ENCODE measurements around the gene SLC2A6. TPM values are rescaled to one million over a fixed set of nuclear protein-coding genes. Genes with fewer than 3 reads are reported as not detected.

Gene SLC2A6
- total RNA-seq, 4 donors from 2014 or later, result 0.95 to 10.7 (median 2.2) TPM

DNA sequence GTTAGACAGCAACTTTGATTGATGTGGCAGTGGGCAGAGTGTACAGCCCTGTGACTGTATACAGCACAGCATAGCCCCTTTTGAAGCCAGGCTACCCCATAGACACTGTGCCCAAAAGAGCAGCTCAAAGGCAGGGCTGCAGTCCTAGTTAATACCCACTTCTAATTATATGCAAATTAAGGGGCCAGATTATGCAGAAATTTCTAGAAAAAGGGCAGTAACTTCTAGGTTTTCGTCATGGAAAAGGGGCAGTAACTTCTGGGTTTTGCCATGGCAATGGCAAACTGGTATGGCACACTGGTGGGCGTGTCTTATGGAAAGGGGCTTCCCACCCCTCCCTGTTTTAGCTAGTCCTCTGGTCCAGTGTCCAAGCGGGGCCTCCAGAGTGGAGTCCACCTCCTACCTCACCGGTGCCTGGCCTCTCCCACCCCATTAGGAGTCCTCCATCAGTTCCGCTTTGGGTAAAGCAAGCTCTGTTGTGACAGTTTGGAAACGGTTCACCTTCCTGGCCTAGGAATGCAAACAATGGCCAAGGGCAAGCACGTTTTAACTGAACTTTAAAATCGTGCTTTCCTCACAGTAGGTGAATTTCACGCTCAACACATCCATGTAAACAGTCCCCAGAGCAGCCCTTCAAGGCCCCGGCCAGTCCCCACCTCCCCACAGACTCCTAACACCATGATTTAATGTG lies 51.1 kb downstream of the SLC2A6 start:
- Histone ChIP-seq H3K27me3 (peaks cover 0 to 5% of the 10 kb centered on the region in 2 donors), H3K4me3 (peak overlapping the region in 3 of 4 donors; percentile 43 to 52 (median 49)), H3K27ac (no peak overlapping the region), H3K9me3 (peaks cover 0 to 3% (median 0%) of the 10 kb centered on the region in 4 donors), H3K4me1 (peaks cover 0 to 15% (median 6%) of the 10 kb centered on the region in 4 donors), H3K36me3 (no peaks in the 10 kb centered on the region)
- DNase-seq, result no peak
- TF ChIP-seq POLR2A (IDR thresholded peaks at IDR 0.05), result no peak
- TF ChIP-seq, protein P1, sequence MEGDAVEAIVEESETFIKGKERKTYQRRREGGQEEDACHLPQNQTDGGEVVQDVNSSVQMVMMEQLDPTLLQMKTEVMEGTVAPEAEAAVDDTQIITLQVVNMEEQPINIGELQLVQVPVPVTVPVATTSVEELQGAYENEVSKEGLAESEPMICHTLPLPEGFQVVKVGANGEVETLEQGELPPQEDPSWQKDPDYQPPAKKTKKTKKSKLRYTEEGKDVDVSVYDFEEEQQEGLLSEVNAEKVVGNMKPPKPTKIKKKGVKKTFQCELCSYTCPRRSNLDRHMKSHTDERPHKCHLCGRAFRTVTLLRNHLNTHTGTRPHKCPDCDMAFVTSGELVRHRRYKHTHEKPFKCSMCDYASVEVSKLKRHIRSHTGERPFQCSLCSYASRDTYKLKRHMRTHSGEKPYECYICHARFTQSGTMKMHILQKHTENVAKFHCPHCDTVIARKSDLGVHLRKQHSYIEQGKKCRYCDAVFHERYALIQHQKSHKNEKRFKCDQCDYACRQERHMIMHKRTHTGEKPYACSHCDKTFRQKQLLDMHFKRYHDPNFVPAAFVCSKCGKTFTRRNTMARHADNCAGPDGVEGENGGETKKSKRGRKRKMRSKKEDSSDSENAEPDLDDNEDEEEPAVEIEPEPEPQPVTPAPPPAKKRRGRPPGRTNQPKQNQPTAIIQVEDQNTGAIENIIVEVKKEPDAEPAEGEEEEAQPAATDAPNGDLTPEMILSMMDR (IDR thresholded peaks at IDR 0.05), result no peak

DNA sequence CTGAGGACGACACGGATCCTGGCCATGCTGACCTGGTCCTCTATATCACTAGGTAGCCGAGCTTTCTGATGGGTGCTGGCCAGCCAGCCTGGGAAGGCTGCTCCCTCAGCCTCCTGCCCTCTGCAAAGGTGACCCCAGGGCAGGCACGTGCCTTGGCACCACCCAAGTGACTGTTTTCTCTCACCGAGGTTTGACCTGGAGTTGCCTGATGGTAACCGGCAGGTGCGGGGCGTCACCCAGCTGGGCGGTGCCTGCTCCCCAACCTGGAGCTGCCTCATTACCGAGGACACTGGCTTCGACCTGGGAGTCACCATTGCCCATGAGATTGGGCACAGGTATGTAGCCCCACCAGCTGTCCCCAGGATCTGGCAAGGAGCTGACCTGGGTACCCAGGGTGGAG lies 52.9 kb downstream of the SLC2A6 start:
- H3K27ac ChIP-seq, result no peak overlapping the region
- H3K4me1 ChIP-seq, result peaks cover 0 to 15% (median 6%) of the 10 kb centered on the region in 4 donors
- TF ChIP-seq, protein P1 (IDR thresholded peaks at IDR 0.05), result no peak
- no peak for TF ChIP-seq POLR2A (IDR thresholded peaks at IDR 0.05)
- H3K9me3 ChIP-seq, result peaks cover 0 to 3% (median 0%) of the 10 kb centered on the region in 4 donors
- DNase-seq, result peak in 1 of 3 donors; percentile 59
- no peaks in the 10 kb centered on the region for H3K36me3 ChIP-seq
- H3K27me3 ChIP-seq, result peaks cover 0 to 5% of the 10 kb centered on the region in 2 donors
- H3K4me3 ChIP-seq, result no peak overlapping the region

GRCh38 chr9:133425049-133425632 lies 53.8 kb downstream of the SLC2A6 start:
- no peak overlapping the region for H3K27ac ChIP-seq
- H3K9me3 ChIP-seq, result peaks cover 0 to 3% (median 0%) of the 10 kb centered on the region in 4 donors
- H3K27me3 ChIP-seq, result peaks cover 0 to 5% of the 10 kb centered on the region in 2 donors
- no peak overlapping the region for H3K4me3 ChIP-seq
- peaks cover 0 to 15% (median 6%) of the 10 kb centered on the region in 4 donors for H3K4me1 ChIP-seq
- no peak for TF ChIP-seq POLR2A (IDR thresholded peaks at IDR 0.05)
- TF ChIP-seq, protein P1 (IDR thresholded peaks at IDR 0.05), result no peak
- DNase-seq, result no peak
- no peaks in the 10 kb centered on the region for H3K36me3 ChIP-seq

- peaks cover 0 to 15% (median 8%) of the 10 kb centered on the region in 4 donors for H3K4me1 ChIP-seq
- H3K36me3 ChIP-seq, result no peaks in the 10 kb centered on the region
- H3K27ac ChIP-seq, result no peak overlapping the region
- H3K27me3 ChIP-seq, result peaks cover 0 to 5% of the 10 kb centered on the region in 2 donors
- no peak for DNase-seq
- H3K4me3 ChIP-seq, result no peak overlapping the region
- peaks cover 0 to 3% (median 0%) of the 10 kb centered on the region in 4 donors for H3K9me3 ChIP-seq
- TF ChIP-seq, protein P1 (IDR thresholded peaks at IDR 0.05), result no peak
- no peak for TF ChIP-seq POLR2A (IDR thresholded peaks at IDR 0.05)
Observed at GRCh38 chr9:133424187-133424586, 54.7 kb downstream of the SLC2A6 start.

GRCh38 chr9:133423216-133423615 lies 55.7 kb downstream of the SLC2A6 start:
- H3K27me3 ChIP-seq, result peaks cover 0 to under 1% of the 10 kb centered on the region in 2 donors
- DNase-seq, result no peak
- no peaks in the 10 kb centered on the region for H3K36me3 ChIP-seq
- TF ChIP-seq, protein P1 (IDR thresholded peaks at IDR 0.05), result no peak
- no peak for TF ChIP-seq POLR2A (IDR thresholded peaks at IDR 0.05)
- no peak overlapping the region for H3K4me3 ChIP-seq
- H3K27ac ChIP-seq, result no peak overlapping the region
- H3K9me3 ChIP-seq, result peaks cover 0 to 3% (median 0%) of the 10 kb centered on the region in 4 donors
- peaks cover 0 to 14% (median 4%) of the 10 kb centered on the region in 4 donors for H3K4me1 ChIP-seq
